GM18499 (cell line): ENCODE results near the gene TXNDC16.
"Not testable (repeated sequence)": the region's sequence is repeated elsewhere in the genome, so short reads cannot be mapped to it uniquely, and the experiment has no call there.

ENCODE experiments used
- ATAC-seq: cut with Tn5 transposase; IDR thresholded peaks from one replicate; pipeline ENCODE4 v1.9.1; 2021; ENCODE audit warnings: moderate number of reproducible peaks; ENCODE audit not compliant: insufficient read depth, unreplicated experiment

Gene TXNDC16

GRCh38 chr14:52546318-52546670 is 6.0 kb downstream of the TXNDC16 start:
- no peak for ATAC-seq

GRCh38 chr14:52545584-52546317 is 6.6 kb downstream of the TXNDC16 start:
- no peak for ATAC-seq

DNA sequence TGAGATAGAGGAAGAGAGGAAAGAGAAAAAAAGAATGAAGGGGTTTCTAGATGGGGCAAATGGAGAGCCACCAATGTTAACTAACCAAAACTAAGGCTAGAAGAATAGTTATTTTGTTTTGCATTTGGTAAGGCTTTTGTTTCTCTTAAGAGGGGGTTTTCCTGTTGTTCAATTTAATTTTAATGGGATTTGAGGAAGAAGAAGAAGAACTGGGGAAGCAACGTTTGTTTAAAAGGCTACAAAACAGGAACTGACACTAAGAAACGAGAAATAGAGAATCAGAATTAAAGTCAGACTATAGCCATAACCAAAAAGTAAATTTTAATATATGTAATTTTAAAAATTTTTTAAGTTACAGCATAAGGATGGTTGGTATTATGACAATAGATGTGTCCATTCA is 13.7 kb downstream of the TXNDC16 start:
- no peak for ATAC-seq

DNA sequence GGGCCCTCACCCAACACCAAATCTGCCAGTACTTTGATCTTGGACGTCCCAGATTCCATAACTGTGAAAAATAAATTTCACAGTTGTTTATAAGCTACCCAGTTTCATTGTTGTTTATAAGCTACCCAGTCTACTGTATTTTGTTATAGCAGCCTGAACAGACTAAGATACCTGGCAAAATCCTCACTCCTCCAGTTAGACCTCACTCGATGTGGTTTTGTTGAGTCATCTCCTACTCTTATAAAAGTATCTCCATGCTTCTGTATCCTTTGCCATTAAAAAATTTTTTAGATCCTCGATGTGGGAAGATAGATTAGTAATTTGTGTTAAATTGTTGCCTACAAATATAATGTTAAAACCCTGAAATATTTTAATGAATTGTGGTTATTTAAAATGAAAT is 16.0 kb downstream of the TXNDC16 start:
- no peak for ATAC-seq

GRCh38 chr14:52531481-52531880 is 20.8 kb downstream of the TXNDC16 start:
- no peak for ATAC-seq

DNA sequence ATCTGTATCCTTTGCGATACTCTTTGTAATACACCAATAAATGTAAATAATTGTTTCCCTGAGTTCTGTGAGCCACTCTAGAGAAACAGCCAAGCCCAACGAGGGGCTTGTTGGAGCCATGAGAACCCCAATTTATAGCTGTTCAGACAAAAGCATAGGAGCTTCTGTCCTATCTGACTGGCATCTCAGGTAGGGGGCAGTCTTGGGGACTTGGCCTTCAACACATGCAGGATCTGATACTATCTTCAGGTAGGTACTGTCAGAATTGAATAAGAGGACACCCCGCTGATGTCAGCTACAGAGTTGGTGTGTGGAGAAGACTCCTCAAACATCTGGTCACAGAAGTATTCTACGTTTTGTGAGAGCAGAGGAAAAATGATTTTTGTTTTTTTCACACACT is 25.3 kb downstream of the TXNDC16 start:
- no peak for ATAC-seq

DNA sequence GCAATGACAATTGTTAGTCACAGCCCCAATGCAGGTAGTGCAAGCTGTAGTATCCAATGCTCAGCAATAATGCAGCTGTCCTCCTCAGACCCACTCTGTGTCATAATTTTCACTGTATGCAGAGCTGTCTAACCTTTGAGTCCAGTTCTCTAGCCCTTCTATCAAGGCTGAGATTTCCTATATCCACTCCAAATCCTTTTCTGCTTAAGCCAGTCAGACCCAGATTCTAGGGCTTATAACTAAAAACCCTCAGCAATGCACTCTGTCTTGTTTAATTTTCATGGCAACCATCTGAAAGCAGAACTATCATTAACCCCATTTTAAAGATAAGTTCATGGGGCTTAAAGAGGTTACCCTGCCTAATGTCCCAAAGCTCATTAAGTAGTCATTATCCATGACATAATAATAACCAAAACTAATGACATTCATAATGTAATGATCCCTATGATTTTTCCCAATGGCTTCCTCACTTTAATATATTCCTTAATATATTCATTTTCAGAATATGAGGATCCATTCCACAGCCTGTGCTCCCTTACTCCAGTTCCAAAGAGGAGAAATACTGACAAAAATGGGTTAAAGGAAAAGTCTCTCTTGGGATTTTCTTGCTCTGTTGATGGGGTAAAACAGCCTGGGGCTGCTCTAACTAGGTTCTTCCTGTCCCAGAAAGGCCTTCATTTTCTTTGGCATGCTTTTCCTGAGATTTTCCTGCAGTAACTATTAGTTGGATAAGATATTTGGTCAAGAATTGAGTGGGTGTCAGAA is 29.5 kb downstream of the TXNDC16 start:
- ATAC-seq, result no peak

DNA sequence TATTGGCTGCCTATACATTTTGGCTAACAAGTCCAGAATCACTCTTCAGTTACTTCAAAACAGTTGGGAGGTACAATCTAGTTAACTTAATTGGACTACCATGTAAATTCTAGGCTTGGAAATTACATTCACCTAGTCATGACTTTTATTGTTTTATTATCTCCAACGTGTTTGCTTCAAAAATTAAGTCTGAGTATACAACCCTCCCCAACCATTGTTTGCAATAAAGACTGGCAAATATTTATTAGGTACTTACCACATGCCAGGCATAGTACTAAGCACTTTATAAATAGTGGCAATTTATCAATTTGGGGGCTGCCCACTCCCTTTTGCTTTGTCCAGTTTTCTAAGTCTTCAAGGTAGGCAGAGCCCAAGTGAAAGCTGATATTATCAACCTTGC is 30.3 kb downstream of the TXNDC16 start:
- ATAC-seq, result no peak

DNA sequence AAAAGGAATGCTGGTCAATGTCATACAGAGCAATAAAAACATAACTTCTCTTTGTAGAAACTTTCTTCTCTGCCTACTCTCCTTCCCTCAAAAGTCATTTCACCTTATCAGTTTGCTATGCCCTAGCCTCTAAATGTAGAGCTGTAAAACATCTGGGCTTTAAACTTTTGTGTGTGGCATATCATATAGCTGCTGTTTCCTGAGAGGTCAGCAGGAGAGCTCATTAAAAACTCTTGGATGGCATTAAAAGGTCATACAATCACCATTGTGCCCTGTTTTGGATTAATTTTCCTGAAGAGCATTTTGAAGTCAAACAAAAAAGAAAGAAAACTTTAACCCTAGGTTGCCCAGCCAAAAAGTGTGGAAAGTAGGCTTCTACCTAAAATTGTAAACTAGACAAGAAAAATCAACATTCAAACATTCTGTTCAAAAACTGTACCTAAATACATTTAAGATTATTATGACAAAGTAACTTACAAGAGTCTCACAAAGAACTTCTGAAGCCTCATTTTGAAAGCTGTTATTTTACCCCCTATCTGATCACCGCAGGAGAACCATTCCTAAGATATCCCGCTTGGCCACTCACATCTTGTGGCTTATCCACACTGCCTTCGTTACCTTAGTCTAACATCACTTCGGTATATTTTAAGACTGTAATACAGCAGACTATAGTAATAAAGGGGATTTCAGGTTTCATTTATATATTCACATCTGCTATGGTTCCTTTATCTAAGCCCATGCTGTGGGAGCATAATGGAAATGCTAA is 38.1 kb downstream of the TXNDC16 start:
- no peak for ATAC-seq

DNA sequence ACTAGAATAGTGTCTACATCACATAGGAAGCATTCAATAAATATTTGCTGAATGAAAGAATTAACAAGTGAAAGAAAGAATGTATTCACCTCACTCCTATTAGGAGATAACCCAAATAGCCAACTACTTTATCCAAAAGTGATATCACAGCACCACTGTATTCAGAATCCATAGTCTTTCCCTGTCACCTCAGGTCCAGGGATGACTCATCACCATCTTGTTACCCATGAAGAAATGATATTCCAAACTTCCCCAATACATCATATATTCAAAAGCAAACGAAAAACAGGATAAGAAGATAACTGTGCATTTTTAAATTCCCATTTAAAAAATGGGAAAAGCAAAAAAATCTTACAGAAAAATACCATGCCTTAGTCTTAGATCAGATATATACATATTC is 39.1 kb downstream of the TXNDC16 start:
- no peak for ATAC-seq

- ATAC-seq, result no peak
Observed at GRCh38 chr14:52494444-52494843, 57.9 kb downstream of the TXNDC16 start.

GRCh38 chr14:52485350-52485960 is 66.8 kb downstream of the TXNDC16 start:
- no peak for ATAC-seq

DNA sequence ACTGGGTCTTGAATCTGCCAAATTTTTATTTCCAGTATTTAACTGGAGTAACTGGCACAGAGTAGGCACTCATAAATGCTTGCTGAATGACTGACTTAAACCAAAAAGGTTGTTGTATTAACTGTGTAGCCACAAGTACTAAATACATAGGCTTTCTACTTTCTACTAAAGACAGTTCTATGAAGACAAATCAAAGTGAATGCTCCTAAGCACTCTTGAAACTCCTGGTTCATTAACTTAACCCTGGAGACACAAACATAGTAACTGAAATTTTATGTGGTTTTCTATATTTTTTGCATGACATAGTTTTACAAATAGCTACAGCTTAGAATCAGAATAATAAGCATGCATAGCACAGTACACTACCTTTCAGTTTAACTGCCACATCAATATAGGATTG is 70.4 kb downstream of the TXNDC16 start:
- ATAC-seq, result no peak

DNA sequence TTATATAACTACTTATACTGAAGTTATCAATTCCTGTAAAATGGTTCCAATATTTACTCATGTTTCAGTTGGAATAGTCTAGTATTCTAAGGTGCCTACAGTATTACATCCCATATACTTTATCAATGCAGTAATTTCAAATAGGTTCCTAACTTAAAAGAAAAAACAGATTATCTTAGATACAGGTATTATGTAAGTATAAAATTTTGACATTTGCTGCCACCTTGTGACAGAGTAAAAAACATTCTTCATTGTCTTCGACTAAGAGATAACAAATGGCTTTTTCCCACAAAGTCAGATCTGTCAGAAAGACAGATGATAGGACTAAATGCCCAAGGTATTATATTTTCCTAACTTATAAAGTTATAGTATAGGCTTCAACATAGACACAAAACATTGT is 78.7 kb downstream of the TXNDC16 start:
- ATAC-seq, result no peak

DNA sequence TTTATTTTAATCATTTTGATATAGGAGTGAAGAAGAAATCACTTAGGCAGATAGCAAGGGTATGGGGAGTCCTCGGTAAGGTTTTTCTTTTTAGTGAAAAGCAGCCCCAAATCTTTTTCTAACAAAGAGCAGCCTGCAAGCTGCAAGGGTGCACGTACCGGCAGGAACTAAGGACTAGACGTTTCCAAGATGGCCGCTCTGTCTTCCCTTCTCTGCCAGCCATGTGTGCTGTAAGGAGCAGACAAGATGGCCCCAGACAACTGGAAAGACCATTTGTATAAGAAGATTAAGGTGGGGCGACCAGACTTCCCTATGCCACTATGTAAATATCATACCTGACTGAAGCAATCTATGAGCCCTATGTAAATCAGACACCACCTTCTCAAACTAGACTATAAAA is 79.6 kb downstream of the TXNDC16 start:
- no peak for ATAC-seq

GRCh38 chr14:52472251-52472650 is 80.1 kb downstream of the TXNDC16 start:
- not testable (repeated sequence) for ATAC-seq

GRCh38 chr14:52467515-52468266 is 84.6 kb downstream of the TXNDC16 start:
- ATAC-seq, result no peak

DNA sequence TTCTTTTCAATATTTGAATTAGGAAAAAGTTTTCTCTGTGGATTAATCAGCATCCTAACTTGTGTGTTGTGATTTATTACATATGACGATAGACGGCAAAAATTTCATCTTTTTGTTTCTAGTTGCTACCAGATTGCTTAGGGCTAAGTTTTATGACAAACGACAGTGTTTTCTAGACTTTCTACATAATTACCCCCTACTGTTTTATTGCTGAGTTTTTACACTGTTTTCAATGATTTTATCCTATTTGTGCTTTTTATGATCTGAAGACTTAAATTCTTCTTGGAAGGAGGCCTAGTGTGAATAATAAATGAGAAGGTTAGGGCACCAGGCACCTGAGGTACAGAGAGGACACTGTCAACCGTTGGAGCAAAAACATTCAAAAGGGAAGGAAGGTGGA is 88.1 kb downstream of the TXNDC16 start:
- ATAC-seq, result no peak

- ATAC-seq, result no peak
Observed at GRCh38 chr14:52463375-52463774, 88.9 kb downstream of the TXNDC16 start.

GRCh38 chr14:52461721-52462120 is 90.6 kb downstream of the TXNDC16 start:
- ATAC-seq, result no peak
